Dendritic cell treated with granulocyte-macrophage colony-stimulating factor and Interleukin-4, amounts not matched to agents 40 ng/mL and 50 ng/mL, for 4 days (primary cell): Measurements from ENCODE around the gene GNA12.

Source experiments
- H3K27ac Mint-ChIP-seq: one replicate; pipeline ENCODE4 v1.8.0; 2022; ENCODE audit warnings: mild to moderate bottlenecking, mixed read lengths
- H3K27me3 Mint-ChIP-seq: one replicate; pipeline ENCODE4 v1.8.0; 2022; ENCODE audit warnings: mild to moderate bottlenecking, mixed read lengths
- H3K36me3 Mint-ChIP-seq: one replicate; pipeline ENCODE4 v1.8.0; 2022; ENCODE audit warnings: low read depth, mixed read lengths
- H3K4me1 Mint-ChIP-seq: one replicate; pipeline ENCODE4 v1.8.0; 2022; ENCODE audit warnings: low read depth, mixed read lengths
- H3K4me3 Mint-ChIP-seq: one replicate; pipeline ENCODE4 v1.8.0; 2022; ENCODE audit warnings: mild to moderate bottlenecking, moderate library complexity, mixed read lengths
- H3K9me3 Mint-ChIP-seq: one replicate; pipeline ENCODE4 v1.8.0; 2022; ENCODE audit warnings: mixed read lengths
- intact Hi-C: fragments of 100-400 bp; cut with micrococcal nuclease; formaldehyde crosslinking; loops from one replicate; pipeline ENCODE4 v1.15.0; 2022

Gene GNA12, protein sequence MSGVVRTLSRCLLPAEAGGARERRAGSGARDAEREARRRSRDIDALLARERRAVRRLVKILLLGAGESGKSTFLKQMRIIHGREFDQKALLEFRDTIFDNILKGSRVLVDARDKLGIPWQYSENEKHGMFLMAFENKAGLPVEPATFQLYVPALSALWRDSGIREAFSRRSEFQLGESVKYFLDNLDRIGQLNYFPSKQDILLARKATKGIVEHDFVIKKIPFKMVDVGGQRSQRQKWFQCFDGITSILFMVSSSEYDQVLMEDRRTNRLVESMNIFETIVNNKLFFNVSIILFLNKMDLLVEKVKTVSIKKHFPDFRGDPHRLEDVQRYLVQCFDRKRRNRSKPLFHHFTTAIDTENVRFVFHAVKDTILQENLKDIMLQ

DNA sequence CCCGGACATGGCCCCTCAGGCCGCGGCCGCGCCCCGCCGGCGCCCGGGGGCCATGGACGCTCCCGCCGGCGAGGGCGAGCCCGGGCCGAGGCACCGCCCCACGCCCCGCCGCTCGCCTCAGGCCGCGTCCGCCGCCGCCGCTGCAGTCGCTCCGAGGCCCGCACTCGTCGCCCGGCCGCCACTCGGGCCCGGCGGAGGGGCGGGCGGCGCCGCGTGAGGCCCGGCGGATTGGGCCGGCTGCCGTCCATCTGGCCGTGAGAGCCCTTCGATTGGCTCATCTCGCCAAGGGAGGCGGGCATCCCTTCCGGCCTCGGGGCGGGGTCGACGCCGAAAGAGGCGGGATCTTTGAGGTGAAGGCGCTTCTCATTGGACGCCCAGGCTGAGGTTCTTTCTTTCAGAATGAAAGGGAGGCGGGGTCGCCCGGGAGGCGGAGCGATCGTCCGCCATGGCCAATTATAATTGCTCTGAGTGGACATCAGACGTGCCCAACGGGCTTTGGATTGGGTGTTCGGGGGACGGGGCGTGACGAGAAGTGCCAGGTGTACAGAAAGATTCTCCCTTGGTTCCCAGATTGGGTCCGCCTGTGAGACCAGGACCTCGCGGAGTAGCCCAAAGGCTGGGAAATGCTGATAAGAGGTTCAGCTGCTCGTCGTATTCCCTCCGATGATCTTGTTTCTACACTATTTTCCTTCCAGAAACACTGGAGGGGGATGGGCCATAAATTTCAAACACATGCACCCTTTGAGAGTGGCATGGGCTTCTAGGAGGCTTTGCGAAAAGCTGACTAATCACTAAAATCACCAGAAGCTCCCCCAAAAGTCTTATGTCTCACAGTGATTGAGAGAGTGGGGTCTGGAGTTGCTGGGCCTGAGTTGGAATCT lies at the start of gene GNA12:
Gene GNA12 (minus strand): TSS at position 156 of the 881 bp plus-strand sequence. CDS start 147 bp downstream, at position 9.
- H3K4me1 Mint-ChIP-seq, result peaks cover 40% of the 10 kb centered on the region
- no peaks in the 10 kb centered on the region for H3K9me3 Mint-ChIP-seq
- peak within 1 kb of the TSS; percentile 86 for H3K4me3 Mint-ChIP-seq
- H3K36me3 Mint-ChIP-seq, result peaks cover 18% of the 10 kb centered on the region
- H3K27ac Mint-ChIP-seq, result peak within 1 kb of the TSS; percentile 81
- intact Hi-C loops, result loop anchor here (1.0 to 10.0 kb wide), 2 partner anchors 19 to 60 kb away; no protein-coding TSS in a partner anchor
- H3K27me3 Mint-ChIP-seq, result no peaks in the 10 kb centered on the region

DNA sequence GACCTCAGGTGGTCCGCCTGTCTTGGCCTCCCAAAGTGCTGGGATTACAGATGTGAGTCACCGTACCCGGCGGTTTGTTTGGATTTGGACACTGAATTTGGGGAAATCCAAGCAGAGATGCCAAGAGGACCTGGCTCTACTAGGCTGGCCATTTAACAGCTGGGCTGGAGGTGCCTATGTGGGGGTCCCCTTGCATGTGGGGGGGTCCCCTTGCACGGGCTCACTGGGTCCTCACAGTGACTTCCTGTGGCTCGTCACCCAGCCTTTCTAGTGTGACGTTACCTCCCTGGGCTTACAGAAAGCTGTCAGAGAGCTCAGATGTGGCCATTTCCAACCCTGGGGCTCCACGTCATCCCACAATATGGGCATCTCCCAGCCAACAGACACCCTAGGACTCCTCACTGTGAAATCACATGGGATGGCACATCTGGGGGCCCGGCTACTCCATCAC lies 49.3 kb upstream of the GNA12 start:
- Mint-ChIP-seq H3K4me3 (no peak overlapping the region), H3K27me3 (peaks cover 20% of the 10 kb centered on the region), H3K9me3 (no peaks in the 10 kb centered on the region), H3K27ac (no peak overlapping the region), H3K36me3 (no peaks in the 10 kb centered on the region), H3K4me1 (peaks cover 11% of the 10 kb centered on the region)
- intact Hi-C loops, result no loop called here

DNA sequence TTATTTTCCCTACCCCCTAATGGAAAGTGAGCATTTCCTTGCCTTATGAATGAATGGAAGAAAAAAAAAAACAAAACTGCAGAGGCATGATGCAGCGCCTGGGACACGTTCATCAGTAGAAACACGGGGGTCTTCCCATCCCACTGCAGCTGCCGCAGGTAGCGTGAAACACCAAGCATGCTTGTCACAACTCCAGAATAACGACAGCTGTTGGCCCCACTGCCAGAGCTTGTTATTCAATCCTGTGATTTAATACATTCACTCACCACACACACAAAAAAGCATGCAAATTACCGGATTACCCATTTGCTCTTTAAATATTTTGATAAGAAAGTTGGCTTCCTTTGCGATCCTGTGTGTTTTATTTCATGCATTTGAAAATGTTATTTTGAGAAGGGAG lies 48.4 kb upstream of the GNA12 start:
- intact Hi-C loops, result no loop called here
- Mint-ChIP-seq H3K4me1 (peaks cover 11% of the 10 kb centered on the region), H3K27ac (no peak overlapping the region), H3K4me3 (no peak overlapping the region), H3K27me3 (peaks cover 22% of the 10 kb centered on the region), H3K36me3 (no peaks in the 10 kb centered on the region), H3K9me3 (no peaks in the 10 kb centered on the region)

DNA sequence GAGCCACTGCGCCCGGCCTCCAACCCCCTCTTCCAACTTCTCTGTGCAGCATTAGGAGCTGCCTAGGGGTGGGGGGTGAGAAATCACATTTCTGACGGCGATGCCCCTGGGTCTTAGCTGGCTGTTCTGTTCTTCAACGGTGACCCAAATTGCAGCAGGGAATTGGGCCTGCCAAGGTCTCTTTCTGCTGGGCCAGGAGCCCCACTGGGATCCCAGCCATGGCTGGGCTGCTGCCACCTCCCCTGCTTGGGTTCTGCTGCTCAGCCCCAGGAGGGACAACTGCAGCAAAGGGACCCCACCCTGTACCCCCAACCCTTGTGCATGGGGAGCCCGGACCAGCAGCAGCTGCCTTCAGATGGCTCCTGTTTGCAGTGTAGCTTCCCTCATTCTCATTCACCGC lies 43.7 kb upstream of the GNA12 start:
- H3K4me1 Mint-ChIP-seq, result peaks cover 6% of the 10 kb centered on the region
- intact Hi-C loops, result loop anchor here (1.0 to 10.0 kb wide), 2 partner anchors 177 to 266 kb away; no protein-coding TSS in a partner anchor
- no peaks in the 10 kb centered on the region for H3K36me3 Mint-ChIP-seq
- peaks cover 26% of the 10 kb centered on the region for H3K27me3 Mint-ChIP-seq
- no peak overlapping the region for H3K27ac Mint-ChIP-seq
- no peak overlapping the region for H3K4me3 Mint-ChIP-seq
- no peaks in the 10 kb centered on the region for H3K9me3 Mint-ChIP-seq

DNA sequence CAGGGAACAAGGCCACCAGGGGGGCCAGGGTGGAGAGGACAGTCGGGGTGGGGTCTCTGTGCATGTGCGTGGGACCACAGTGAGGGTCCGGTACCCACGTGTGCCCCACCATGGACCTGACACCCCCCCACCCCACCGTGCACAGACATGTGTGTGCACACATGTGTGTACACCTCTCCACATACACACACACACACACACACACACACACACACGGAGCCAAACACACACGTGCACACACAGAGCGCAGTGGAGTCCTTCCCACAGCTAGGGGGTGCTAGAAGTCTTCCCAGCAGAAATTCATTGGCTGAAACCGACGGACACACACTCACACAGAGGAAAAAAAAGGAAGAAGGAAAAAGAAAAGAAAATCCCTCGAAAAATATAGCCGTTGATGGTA lies 42.8 kb upstream of the GNA12 start:
- Mint-ChIP-seq H3K27ac (no peak overlapping the region), H3K27me3 (peaks cover 33% of the 10 kb centered on the region), H3K4me3 (no peak overlapping the region), H3K36me3 (no peaks in the 10 kb centered on the region), H3K4me1 (peaks cover 6% of the 10 kb centered on the region), H3K9me3 (no peaks in the 10 kb centered on the region)
- intact Hi-C loops, result loop anchor here (1.0 to 10.0 kb wide), 2 partner anchors 178 to 267 kb away; no protein-coding TSS in a partner anchor

DNA sequence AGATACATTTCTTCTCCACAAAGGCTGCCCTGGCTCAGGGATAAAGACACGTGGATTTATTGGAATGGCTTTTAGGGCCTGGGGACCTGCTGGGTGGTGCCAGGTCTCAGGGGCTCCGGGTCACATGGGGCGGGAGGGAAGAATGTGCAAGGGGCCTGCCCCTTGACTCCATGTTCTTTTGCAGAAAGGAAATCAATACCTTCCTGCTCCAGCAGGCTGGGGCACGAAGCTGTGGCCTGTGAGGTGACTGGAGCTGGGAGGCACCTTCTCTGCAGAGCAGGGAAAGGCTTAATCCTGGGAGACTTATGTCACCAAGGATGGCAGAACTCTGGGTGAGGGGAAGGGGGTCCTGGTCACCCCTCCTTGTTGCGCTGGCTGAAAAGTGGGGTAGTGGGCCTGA lies 42.3 kb upstream of the GNA12 start:
- intact Hi-C loops, result loop anchor here (10.0 kb wide), 1 partner anchor 178 kb away; no protein-coding TSS in a partner anchor

DNA sequence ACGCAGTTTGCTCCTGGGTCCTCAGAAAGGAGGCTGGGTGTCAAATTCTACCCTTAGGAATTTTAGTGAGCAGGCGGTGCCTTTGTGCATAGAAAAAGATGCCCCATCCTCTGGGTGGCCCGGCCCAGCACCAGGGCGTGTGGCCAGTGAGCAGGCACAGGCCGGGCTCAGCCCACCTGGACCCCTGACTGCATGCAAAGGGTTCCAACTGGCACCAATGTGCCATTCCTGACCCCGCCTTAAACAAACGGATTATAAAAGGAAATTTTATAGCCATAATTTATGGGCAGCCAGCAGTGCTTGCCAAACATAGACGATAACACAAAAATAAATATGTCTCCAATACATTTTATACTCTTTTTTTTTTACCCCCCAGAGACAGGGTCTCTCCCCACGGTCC lies 40.1 kb upstream of the GNA12 start:
- H3K4me3 Mint-ChIP-seq, result no peak overlapping the region
- no peaks in the 10 kb centered on the region for H3K36me3 Mint-ChIP-seq
- H3K4me1 Mint-ChIP-seq, result peaks cover 6% of the 10 kb centered on the region
- H3K27me3 Mint-ChIP-seq, result peaks cover 37% of the 10 kb centered on the region
- intact Hi-C loops, result loop anchor here (10.0 kb wide), 1 partner anchor 181 kb away; no protein-coding TSS in a partner anchor
- H3K9me3 Mint-ChIP-seq, result no peaks in the 10 kb centered on the region
- H3K27ac Mint-ChIP-seq, result no peak overlapping the region

More for the DNA sequence above, 42.3 kb upstream of the GNA12 start:
- H3K27me3 Mint-ChIP-seq, result peaks cover 35% of the 10 kb centered on the region
- H3K36me3 Mint-ChIP-seq, result no peaks in the 10 kb centered on the region
- H3K9me3 Mint-ChIP-seq, result no peaks in the 10 kb centered on the region
- peak overlapping the region; percentile 21 for H3K27ac Mint-ChIP-seq
- no peak overlapping the region for H3K4me3 Mint-ChIP-seq
- peaks cover 6% of the 10 kb centered on the region for H3K4me1 Mint-ChIP-seq

DNA sequence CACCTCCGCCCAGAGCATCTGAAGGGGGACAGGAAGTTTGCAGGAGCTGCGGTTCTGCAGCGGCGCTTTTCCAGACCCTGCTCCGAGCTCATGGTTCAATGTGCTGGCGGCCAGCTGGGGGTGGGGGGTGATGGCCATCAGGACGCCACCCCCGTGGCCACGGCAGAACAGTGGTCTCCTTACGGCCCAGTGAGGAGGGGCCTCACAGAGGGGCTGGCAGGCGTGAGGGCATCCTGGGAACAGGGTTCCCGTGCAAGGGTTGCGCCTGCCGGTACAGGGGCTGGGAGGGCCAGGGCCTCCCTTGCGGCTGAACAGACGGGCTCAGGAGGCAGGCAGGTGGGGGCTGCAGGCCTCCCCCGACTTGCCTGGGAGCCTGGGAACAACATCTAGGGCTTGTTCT lies 39.0 kb upstream of the GNA12 start:
- intact Hi-C loops, result loop anchor here (10.0 kb wide), 1 partner anchor 182 kb away; no protein-coding TSS in a partner anchor
- peaks cover 6% of the 10 kb centered on the region for H3K4me1 Mint-ChIP-seq

DNA sequence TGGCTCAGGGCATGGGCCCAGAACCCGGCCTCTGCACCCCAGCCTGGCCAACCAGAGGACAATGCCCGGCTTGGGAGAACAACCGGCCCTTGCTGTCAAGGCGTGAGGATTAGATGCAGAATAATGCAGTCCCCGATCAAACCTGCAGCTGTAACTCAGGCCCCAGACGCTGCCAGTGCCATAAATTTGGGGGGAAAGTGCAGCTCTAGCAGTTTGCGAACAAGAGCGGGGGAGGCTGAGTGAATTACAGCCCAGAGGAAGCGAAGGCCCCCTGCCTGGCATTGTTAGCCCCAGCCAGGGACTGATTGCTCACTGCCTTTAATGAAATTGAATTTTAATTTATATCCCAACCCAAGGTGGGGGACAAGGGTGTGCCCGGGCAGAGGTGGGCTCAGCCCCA lies 38.0 kb upstream of the GNA12 start:
- H3K4me3 Mint-ChIP-seq, result no peak overlapping the region
- H3K36me3 Mint-ChIP-seq, result no peaks in the 10 kb centered on the region
- H3K4me1 Mint-ChIP-seq, result peaks cover 4% of the 10 kb centered on the region
- intact Hi-C loops, result loop anchor here (10.0 kb wide), 1 partner anchor 183 kb away; no protein-coding TSS in a partner anchor
- peaks cover 43% of the 10 kb centered on the region for H3K27me3 Mint-ChIP-seq
- no peak overlapping the region for H3K27ac Mint-ChIP-seq
- H3K9me3 Mint-ChIP-seq, result no peaks in the 10 kb centered on the region

More for the DNA sequence above, 39.0 kb upstream of the GNA12 start:
- Mint-ChIP-seq H3K27me3 (peaks cover 44% of the 10 kb centered on the region), H3K4me3 (no peak overlapping the region), H3K27ac (no peak overlapping the region), H3K36me3 (no peaks in the 10 kb centered on the region), H3K9me3 (no peaks in the 10 kb centered on the region)

DNA sequence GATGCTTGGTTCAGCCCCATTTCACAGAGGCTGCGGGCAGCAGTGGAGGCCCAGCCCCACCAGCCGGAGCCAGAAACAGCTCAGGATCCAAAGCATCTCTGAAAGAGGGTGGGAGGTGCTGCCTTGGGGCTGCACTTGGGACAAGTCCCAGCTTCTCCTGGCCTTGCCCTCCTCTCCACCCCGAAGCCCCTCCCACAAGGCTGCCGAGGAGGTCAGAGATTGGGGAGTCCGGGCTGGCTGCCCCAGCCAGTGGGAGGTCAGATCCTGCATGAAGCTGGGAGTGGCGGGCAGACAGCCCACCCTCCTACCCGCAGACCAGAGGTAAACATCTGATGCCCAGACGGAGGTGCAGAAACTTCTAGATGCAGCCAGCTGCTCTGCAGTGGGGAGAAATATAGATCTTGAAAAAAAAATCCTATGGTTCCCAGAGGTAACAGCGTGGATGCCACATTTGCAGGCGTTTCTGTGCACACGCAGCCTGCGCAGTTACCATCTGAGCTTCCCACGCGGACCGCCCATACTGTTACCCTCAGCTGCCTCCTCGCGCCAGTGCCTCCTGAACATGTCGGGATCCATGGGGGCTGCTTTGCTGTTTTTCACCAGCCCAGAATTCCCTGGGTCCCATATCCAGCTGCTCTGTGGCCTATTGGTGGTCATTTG lies 36.9 kb upstream of the GNA12 start:
- intact Hi-C loops, result loop anchor here (10.0 kb wide), 1 partner anchor 184 kb away; no protein-coding TSS in a partner anchor
- Mint-ChIP-seq H3K4me3 (no peak overlapping the region), H3K27ac (no peak overlapping the region), H3K36me3 (no peaks in the 10 kb centered on the region), H3K27me3 (peaks cover 42% of the 10 kb centered on the region), H3K9me3 (no peaks in the 10 kb centered on the region), H3K4me1 (no peaks in the 10 kb centered on the region)

DNA sequence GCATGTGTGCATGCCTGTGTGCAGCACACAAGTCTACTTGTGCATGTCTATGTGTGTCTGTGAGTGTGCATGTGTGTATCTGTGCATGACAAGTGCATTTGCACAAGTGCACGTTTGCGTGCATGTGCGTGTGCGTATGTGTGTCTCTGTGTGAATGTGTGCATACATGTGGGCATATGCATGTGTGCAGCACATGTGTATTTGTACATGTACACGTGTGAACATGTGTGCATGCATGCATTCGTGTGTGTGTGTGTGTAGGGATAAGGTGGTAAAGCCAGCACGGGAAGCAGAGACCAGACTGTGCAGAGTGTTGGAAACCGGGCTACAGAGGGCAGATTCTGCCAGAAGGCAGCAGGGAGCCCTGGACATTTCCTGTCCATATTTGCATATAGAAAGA lies 35.9 kb upstream of the GNA12 start:
- H3K9me3 Mint-ChIP-seq, result no peaks in the 10 kb centered on the region
- no peaks in the 10 kb centered on the region for H3K4me1 Mint-ChIP-seq
- H3K4me3 Mint-ChIP-seq, result no peak overlapping the region
- H3K27ac Mint-ChIP-seq, result no peak overlapping the region
- H3K36me3 Mint-ChIP-seq, result no peaks in the 10 kb centered on the region
- intact Hi-C loops, result loop anchor here (10.0 kb wide), 1 partner anchor 185 kb away; no protein-coding TSS in a partner anchor
- H3K27me3 Mint-ChIP-seq, result peaks cover 42% of the 10 kb centered on the region

DNA sequence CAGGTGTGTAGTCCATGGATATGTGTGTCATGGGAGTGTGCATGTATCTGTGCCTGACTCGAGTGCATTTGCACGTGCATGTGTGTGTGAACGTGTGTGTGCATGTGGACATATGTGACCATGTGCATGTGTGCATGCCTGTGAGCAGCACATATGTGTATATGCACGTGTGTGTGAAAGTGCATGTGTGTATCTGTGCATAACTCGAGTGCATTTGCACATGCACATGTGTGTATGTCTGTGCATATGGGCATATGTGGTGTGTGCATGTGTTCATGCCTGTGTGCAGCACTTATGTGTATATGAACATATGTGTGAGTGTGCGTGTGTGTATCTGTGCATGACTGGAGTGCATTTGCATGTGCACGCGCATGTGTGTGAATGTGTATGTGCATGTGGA lies 35.2 kb upstream of the GNA12 start:
- H3K36me3 Mint-ChIP-seq, result no peaks in the 10 kb centered on the region
- H3K27ac Mint-ChIP-seq, result no peak overlapping the region
- intact Hi-C loops, result no loop called here
- no peaks in the 10 kb centered on the region for H3K9me3 Mint-ChIP-seq
- H3K4me3 Mint-ChIP-seq, result no peak overlapping the region
- H3K4me1 Mint-ChIP-seq, result no peaks in the 10 kb centered on the region
- H3K27me3 Mint-ChIP-seq, result peaks cover 47% of the 10 kb centered on the region

DNA sequence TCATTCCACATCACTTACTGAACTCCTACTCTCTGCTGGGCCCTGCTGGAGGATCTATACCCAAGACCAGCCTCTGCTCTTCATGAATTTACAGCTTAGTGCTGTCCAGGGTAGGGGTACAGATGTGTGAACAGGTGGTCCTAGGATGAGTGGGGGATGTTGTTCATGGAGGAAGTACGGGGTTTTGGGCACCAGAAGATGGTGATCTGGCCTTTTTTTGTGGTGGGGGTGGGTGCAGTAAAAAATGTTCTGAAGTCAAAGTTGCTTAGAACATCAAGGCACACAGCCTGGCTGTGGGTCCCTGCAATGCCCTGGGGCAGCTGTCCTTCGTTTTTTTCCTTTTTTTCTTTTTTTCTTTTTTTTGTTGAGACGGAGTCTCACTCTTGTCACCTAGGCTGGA lies 34.2 kb upstream of the GNA12 start:
- Mint-ChIP-seq H3K27ac (no peak overlapping the region), H3K36me3 (no peaks in the 10 kb centered on the region), H3K9me3 (no peaks in the 10 kb centered on the region), H3K4me3 (no peak overlapping the region), H3K4me1 (peaks cover 8% of the 10 kb centered on the region), H3K27me3 (peaks cover 49% of the 10 kb centered on the region)
- intact Hi-C loops, result no loop called here
